Stimulated activated CD4-positive, alpha-beta T cell treated with anti-CD3 and anti-CD28 coated beads, Interleukin-15, amount 100 ng/mL, for 1 hour (primary cell): Measurements from ENCODE around the gene SCRN2.
A peak's percentile ranks its signal among the peaks of the same experiment; 100 is the strongest.

ENCODE experiments used
- DNase-seq, 2 donors: peaks; one replicate each; pipeline ENCODE4 v3.0.0-alpha.2; 2020; ENCODE audit warnings: low read depth in 1 of 2, low spot score in 1 of 2

The SCRN2 gene

DNA sequence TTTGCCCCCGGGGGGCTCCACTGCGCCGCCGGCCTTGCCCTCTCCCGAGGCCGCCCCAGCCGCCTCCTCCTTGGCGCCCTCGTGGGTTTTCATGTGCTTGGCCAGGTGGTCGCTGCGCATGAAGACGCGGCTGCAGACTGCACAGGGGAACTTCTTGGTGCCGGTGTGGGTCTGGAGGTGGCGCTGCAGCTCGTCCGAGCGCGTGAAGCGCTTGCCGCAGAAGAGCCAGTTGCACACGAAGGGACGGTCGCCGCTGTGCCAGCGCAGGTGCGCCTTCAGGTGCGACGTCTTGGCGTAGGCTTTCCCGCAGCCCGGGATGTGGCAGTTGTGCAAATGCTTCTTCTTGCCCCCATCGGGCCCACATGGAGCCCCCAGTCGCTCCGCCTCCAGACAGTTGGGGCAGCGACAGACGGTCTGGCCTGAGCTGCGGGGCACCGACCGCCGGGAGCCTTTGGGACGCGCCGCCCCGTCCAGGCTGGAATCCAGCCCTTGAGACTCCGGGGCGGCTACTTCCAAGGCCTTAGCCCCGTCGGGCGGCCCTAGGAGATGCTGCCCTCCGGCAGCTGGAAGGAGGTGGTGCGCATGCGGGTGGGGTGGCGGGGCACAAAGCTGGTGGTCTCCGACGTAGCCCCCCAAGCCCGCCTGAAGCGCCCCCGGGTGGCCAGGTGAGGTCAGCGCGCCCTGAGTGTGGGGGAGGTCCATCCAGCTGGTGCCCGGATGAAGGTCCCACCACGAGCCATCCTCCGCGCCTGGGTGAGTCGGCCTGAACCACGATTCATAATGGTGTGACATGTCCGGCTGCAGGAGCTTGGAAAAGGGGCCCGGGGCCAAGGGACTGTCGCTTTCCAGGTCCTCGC lies 6.5 kb upstream of the SCRN2 start:
- DNase-seq: no peak

DNA sequence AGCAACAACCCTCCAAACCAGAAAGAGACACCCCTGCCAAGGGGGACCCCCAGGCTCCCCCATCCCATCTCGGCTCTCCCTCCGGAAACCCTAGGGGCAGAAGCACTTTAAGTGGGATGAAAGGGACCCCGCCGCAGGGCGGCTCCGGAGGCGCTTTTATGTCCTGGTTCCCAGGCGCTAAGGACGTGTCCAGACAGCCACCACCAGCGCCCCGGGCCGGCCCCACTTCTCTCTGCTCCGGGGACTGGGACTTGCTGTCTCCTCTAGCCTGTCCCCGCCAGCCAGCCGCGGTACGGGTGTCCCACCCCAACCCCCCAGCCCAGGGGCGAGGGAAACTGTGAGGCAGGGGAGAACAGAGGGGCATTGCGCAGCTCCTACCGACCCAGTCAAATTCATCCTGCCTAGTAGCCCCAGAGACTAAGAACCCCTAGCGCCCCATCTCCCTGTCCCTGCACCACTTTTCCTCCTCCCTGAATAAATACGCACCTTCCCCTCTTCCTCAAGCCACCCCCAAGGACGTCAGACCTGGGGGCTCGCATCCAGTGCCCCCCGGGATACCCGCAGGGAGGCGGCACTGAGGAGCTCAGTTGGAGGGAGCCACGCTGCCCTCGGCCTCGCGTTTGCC lies 5.8 kb upstream of the SCRN2 start:
- DNase-seq: no peak

DNA sequence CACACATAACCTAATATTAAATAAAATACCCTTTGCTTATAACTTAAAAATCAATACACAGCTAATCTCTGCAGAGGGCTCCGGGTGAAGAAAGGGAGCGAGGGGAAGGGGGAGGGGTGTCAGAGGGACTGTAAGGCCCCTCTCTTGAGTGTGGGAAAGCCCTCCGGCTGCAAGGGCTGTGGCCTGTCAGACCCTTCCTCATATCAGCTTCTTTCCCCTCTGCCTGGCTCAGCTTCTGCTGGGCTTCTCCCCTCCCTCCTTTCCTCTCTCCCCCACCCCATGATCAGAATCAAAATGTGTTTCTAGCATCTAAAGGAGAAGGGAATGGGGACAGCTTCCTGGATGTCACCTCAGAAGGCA lies 4.6 kb upstream of the SCRN2 start:
- DNase-seq: no peak

DNA sequence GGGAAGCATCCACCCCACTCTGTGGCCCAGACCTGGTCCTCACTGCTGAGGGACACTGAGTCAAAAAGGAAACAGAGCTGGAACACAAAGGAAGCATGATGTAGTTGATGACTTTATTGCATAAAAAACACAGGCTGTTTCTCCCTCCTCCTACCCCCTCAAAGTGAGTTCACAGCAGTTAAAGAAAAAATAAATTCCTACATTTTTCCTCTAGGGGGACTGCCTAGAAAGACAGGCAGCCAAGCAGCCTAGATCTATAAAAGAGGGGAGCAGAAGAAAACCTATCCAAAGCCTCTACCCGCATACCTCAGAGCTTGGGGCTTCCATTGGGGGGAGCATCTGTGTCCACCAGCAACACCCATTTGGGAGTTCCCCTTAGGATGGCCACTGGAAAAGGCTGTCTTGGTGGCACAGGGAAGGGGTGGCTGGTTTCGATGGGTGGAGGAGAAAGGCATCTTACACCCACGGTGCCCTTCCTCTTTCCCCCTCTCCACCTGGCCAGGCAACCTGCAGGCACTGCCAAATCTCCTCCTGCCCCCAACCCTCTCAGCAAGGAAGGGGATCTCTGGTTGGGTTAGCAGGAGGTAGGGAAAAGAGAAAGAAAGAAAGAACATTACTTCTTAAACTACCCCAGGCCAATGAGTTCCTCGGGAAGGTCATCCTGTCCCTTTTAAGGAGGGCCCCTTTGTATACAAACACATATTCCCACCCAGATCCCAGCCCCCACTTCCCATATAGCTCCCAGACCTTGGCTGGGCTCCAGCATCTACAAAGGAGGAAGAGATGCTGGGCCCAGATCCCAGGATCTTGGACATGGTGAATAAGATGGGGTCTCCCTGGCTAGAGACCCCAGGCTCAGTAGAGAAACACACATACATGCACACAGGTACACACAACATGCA lies 4.0 kb upstream of the SCRN2 start:
- DNase-seq: no peak

DNA sequence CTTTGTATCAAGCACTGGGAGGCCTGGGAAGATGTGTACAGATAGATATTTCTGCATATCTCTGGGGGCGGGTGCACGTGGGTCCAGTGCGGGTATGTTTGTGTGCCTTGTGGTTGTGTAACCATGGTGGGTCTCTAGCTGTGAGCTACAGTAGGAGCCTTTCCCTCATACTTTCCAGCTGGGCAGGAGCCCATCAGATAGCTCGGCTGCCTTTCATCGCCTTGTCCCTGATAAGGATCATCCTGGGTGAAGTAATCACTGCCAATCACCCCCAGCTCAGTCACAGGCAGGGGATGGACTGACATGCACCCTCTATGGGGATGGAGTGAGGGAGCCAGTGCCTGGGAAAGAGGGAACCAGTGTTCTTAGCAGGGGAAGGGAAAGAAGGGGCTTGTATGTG lies 3.2 kb upstream of the SCRN2 start:
- no peak for DNase-seq

DNA sequence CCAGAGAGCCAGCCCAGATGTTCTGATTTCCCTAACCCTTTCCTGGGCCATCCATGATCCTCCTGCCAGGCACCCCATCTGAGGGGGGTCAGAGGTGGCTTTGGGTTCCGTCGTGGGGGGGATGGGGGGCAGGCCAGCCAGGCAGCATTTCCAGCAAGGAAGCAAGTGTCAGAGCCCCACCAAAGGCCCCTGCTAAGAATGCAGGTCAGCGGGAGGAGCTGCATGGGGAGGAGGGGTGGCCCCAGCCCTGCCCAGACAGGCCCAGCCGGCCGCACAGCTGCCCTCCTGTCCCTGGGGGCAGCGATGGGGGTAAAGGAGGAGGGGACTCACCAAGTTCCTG lies 2.3 kb upstream of the SCRN2 start:
- DNase-seq: no peak

DNA sequence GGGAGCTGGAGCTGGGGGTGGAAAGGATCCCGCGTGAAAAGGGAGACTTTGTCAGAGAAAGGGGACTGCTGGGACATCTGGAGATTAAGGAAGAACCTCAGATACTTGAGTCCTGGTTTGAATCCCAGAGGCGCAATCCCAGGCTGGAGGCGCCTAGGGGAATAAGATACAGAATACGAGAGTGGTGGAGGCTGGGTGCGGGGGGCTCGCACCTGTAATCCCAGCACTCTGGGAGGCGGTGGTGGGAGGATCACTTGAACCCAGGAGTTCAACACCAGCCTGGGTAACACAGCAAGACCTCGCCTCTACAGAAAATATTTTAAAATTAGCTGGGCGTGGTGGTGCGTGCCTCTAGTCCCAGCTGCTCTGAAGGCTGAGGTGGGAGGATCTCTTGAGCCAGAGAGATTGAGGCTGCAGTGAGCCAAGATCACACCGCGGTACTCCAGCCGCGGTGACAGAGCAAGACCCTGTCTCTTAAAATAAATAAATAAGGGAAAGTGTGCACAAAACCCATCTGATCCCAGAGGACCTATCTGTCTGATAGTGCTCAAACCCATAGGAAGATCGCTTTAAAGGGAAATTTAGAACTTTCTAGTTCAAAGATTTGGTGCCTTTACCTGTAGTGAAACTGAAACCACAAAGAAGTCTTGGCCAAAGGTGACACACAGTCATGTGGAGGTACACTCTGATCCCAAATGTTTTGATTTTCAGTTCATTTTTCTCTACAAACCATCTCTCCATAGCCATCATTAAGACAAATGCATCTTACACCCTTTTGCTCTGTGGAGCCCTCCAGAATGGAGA lies 617 bp upstream of the SCRN2 start:
- no peak for DNase-seq

DNA sequence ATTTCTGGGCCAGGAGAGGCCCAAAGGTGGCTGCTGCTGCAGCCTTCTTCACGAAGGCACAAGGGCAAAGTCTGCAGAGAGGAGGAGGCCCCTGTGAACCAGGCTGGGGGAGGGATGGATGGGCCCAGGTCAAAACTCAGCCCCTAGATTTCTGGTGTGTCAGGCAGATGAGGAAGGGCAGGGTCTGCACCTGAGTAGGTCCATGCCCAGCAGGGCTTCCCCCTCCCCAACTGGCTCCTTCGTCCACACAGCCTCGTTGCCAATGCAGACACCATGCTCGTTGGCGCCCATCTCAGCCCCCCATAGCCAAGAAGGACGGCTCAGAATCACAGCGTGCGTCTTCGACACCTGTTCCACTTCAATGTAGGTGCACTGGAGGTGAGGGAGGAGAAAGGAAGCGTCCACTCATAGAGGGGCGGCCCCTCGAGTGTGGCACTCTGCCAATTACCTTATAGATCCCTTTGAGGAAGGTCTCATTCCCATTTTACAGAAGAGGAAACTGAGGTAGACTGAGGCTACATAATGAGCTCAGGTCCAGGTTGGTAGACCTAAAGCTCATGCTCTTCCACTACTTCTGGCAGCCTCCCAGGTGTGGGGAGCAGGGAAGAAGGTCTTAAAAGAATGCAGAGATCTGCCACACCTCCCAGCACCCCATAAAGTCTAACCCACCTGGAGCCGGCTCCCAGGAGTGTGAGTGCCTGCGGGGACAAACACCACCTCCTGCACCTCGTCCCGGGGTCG lies 902 bp downstream of the SCRN2 start:
- no peak for DNase-seq

DNA sequence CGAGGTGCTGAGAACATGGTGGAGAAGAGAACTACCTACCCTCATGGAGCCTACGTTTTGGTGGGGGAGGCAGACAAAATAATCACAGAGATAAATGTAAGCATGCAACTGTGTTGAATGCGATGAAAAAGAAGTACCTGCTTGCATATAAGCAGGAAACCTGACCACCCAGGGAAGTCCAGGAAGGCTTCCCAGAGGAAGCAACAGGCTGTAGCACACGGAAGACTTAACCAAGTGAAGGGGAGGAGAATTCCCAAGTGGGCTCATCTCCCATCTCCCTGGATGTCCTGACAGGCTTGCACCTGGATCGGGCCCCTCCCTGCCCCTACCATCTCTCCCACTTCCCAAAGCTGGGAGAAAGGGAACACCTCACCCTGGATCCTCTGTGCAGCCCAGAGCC lies 2.0 kb downstream of the SCRN2 start:
- no peak for DNase-seq

DNA sequence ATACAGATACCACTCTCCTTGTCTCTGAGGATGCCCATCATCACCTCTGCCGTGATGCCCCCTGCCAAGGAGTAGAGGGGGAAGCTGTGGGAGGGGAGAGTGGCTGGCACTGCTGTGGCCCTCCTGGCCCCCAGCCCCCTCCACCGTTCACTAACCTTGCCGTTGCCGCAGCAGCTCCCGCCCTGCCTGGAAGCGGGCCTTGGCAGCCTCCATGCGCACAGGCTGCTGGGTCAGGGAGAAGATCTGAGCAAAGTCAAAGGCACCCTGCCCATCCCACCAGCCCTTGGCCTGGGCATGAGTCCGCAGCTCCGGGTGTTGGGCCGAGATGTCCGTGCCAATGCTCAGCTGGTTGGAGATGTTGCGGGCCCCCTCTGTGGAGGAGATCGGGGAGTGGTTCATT lies 2.4 kb downstream of the SCRN2 start:
- no peak for DNase-seq

DNA sequence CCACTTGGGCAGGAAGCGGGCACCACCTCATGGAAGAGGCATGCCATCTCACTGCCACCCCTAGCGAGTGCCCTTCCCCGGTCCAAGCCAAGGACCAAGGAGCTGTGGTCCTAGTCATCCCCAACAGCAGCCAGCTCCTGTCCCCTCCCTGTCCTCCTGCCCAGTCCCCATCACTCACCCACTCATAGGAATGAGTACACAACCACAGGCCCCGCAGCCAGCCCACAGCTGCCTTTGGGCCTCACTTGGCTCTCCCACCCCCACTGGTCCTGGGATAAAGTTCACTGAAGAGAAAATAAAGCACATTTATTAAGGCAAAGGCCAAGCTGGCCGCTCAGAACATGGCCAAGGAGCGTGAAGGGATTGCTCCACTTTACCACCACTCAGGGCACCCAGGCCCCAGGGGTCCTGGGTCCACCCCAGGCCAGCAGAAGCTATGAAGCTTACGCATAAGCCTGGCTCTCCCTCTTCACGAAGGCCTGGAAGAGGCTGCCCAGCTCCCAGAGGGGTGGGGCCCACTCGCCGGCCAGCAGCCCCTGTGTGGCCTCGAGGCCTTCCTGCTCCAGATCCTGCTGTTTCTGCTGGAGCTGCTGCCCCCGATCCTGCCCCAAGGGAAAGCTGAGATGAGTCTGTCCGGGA lies 3.6 kb downstream of the SCRN2 start:
- no peak for DNase-seq

DNA sequence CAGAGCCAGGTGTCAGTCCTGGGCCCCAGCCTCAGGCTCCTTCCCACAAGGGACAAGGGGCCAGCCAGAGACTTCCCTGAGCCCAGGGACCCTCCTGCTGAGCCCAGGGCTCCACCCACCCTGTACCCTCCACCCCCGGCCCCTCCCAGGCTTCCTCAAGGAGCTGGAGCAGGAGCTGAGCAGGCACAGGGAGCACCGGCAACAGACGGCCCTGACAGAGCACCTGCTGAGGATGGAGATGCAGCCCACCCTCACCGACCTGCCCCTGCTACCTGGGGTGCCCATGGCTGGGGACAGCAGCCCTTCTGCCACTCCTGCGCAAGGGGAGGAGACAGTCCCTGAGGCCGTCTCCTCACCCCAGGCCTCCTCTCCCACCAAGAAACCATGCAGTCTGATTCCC lies 4.5 kb downstream of the SCRN2 start:
- no peak for DNase-seq

DNA sequence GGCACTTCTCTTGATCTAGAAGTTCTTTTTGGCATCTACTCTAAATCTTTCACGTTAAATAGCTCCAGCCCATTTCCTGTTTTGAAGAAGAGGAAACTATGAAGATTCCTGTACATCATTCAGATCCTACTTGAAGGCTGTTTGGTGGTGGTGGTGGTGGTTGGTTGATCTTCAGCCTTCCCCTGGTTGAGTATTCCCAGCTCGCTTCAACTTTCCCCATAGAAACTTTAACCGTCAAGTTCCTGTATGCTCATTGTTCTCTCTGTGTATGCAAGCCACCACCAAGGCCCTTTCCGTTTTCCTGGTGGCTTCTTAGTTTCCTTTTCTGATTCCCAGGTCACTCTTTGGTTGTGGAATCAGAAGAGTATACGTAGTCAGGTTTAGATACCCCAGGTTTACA lies 6.3 kb downstream of the SCRN2 start:
- DNase-seq: no peak

DNA sequence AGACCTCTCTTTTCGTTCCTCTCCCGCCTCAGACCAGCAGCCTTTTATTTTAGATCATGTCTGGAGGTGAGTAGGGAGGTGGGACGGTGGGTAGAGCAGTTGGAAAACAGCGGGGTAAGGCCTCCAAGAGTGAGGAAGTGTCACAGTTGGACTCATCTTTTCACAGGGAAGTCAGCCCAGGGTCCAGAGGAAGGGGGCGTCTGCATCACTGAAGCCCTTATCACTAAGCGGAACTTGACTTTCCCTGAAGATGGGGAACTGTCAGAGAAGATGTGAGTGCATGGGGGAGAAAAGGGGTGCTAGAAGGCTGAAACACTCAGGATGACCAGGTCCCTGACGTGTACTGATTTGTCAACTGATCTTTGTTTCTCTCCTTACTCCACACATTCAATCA lies 9.1 kb downstream of the SCRN2 start:
- no peak for DNase-seq

DNA sequence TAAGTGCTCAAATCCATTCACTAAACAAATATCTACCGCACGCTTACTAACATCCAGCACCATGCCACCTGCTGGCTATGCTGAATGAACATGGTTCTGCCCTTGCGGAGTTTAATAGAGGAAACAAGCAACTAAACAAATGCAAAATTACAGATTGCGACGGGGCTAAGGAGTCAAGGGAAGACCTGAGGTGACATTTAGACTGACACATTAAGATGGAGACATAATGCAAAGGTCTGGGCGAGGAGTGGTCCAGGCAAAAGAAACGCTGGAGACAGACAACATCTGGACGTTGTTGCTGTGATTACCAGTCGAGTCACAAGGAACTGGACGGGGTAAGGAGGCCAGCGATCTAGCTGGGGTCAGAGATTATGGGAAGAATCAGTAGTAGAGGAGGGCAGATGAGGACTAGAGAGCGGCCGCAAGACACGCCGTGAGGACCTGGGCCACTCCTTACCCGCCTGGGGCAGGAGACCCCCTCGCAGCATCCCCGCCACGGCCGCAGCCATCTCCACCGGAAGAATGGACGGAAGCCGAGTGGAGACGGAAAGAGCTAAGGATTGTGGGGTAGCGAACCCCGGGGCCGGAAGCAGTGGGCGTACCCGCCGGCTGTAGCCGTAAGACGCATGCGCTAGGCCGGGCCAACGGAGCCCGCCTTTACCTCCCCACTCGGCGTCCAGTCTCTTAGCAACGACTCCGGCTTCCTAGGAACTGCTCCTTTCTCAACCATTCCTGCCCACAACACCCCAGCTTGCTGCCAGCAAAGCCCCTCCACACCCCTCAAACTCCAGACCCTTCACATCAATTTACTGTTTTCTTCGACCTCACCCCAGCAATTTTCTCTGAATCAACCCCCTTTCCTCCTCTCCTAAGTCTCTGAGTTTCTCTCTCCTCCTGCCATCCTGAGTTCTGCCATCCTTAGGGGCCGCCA lies 9.8 kb downstream of the SCRN2 start, which contains the start of the genes LRRC46 and MRPL10:
TSS of gene LRRC46 (plus strand) at position 668 of the 931 bp plus-strand sequence. CDS start 320 bp downstream, outside the sequence.
TSS of gene MRPL10 (minus strand) at position 539 of the 931 bp plus-strand sequence. CDS start at position 509, 30 bp downstream.
- peak; percentile 84 to 91 for DNase-seq

DNA sequence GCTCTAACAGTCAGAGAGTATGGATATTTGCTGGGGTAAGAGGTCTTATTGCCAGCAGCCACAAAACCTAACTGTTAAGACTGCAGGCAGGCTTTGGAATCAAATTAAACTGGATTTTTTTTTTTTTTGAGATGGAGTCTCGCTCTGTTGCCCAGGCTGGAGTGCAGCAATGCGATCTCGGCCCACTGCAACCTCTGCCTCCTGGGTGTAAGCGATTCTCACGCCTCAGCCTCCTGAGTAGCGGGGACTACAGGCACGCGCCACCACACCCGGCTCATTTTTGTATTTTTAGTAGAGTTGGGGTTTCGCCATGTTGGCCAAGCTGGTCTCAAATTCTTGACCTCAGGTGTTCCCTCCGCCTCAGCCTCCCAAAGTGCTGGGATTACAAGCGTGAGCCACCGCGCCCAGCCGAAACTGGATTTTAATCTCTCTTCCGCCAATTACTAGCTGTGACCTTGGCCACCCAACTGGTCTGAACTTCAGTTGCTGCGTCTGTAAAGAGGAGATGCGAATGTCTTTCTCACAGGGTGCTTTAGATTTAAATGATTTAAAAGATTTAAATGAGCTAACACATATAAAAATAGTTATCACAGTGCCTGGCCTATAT lies 10.6 kb downstream of the SCRN2 start:
- DNase-seq: no peak

DNA sequence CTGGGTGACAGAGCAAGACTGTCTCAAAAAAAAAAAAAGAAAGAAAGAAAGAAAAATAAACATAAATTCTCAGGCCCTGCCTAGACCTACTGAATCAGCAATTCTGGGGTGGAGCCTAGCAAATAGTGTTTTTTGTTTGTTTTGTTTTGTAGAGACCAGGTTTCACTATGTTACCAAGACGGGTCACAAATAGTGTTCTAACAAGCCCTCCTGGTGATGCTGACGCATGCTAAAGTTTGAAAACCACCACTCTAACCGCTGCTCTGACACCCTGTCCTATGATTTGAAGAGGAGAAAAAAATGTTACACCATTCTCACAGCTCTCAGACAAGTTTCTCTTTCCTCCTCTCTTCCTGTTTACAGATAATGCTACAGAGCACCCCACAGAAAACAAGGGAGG lies 11.2 kb downstream of the SCRN2 start:
- no peak for DNase-seq

DNA sequence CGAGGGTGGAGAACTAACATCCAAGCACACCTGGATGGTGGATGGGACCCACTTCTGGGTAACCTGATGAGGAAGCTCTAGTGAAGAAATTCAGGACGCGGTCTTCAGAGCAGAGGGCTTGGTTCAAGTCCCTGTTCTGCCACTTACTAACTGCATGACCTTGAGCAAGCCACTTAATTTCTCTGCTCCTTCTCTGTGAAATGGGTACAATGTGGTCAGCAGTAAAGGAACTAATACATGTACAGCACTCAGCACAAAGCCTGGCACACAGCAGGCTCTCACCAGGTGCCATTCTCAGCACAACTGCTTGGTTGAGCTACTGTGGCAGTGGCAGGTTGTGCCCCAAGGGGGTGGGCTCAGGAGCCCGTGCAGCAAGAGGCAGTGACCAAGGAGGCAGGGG lies 17.6 kb downstream of the SCRN2 start:
- DNase-seq: no peak
